SK-N-SH (cell line): ENCODE data around the gene RPH3AL. TPM values are rescaled to one million over a fixed set of nuclear protein-coding genes. Genes with fewer than 3 reads are reported as not detected.
"Not testable (repeated sequence)": the region's sequence is repeated elsewhere in the genome, so short reads cannot be mapped to it uniquely, and the experiment has no call there.

Experiments used
- CTCF ChIA-PET: fragments of 300-600, 350-600 bp; formaldehyde crosslinking; extraction: SDS; loops from one replicate; lab custom pipeline; 2021; lab: Yijun Ruan, JAX
- POLR2A ChIA-PET: fragments of 350-600 bp; sonication (Branson Sonifier 250); formaldehyde crosslinking; extraction: SDS; loops from one replicate; lab custom pipeline; 2020; ENCODE audit warnings: antibody characterized with exemption, inconsistent platforms; lab: Yijun Ruan, JAX
- DNase-seq: peaks from one replicate; pipeline ENCODE4 v3.0.0; 2012
- H2AFZ ChIP-seq: fragments of 200-600 bp; sonication (generic); 2 replicates; pipeline ENCODE4 v1.8.1; 2016; ENCODE audit warnings: antibody characterized with exemption, mild to moderate bottlenecking, low read depth
- H3F3A ChIP-seq: fragments of 200-600 bp; sonication (generic); replicated peaks from 2 replicates; pipeline ENCODE3; 2016; ENCODE audit warnings: antibody characterized with exemption, mild to moderate bottlenecking; ENCODE audit not compliant: insufficient read depth
- H3K27ac ChIP-seq, 2 experiments: fragments of 200-500 bp in 1 of 2; fragments of 200-600 bp in 1 of 2; sonication (Bioruptor generic) in 1 of 2; sonication (generic), shearing (Covaris generic) in 1 of 2; 2 replicates each; pipeline versions ENCODE4 v1.5.1 to v1.6.1; 2014 to 2016; ENCODE audit warnings: low read depth in 2 of 2, inconsistent platforms in 1 of 2, low read length in 1 of 2, mild to moderate bottlenecking in 1 of 2, mixed read lengths in 1 of 2
- H3K27me3 ChIP-seq: fragments of 200-600 bp; sonication (generic), shearing (Covaris generic); 2 replicates; pipeline ENCODE4 v1.6.1; 2016; ENCODE audit warnings: mixed run types; ENCODE audit not compliant: insufficient read depth
- H3K36me3 ChIP-seq, 2 experiments: fragments of 200-500 bp in 1 of 2; fragments of 200-600 bp in 1 of 2; sonication (Bioruptor generic) in 1 of 2; sonication (generic) in 1 of 2; replicated peaks in 1 of 2; 2 replicates each; pipeline versions ENCODE3 to v1.5.1; 2014 to 2016; ENCODE audit warnings: low read length in 1 of 2, mild to moderate bottlenecking in 1 of 2; ENCODE audit not compliant: insufficient read depth in 2 of 2, control insufficient read depth in 1 of 2
- H3K4me1 ChIP-seq, 2 experiments: fragments of 200-500 bp in 1 of 2; fragments of 200-600 bp in 1 of 2; sonication (Bioruptor generic) in 1 of 2; sonication (generic), shearing (Covaris generic) in 1 of 2; 2 replicates each; pipeline versions ENCODE4 v1.5.1 to v1.6.1; 2014 to 2016; ENCODE audit warnings: low read depth in 1 of 2, low read length in 1 of 2, mixed run types in 1 of 2; ENCODE audit not compliant: insufficient read depth in 2 of 2, control insufficient read depth in 1 of 2
- H3K4me2 ChIP-seq: fragments of 200-600 bp; sonication (generic), shearing (Covaris generic); 2 replicates; pipeline ENCODE4 v1.6.1; 2017; ENCODE audit warnings: mixed run types
- H3K4me3 ChIP-seq, 2 experiments: fragments of 200-500 bp in 1 of 2; fragments of 200-600 bp in 1 of 2; sonication (Bioruptor generic) in 1 of 2; sonication (generic), shearing (Covaris generic) in 1 of 2; 2 replicates each; pipeline versions ENCODE4 v1.5.1 to v1.8.1; 2014 to 2016; ENCODE audit warnings: low read depth in 2 of 2, inconsistent platforms in 1 of 2, low read length in 1 of 2, mild to moderate bottlenecking in 1 of 2, mixed read lengths in 1 of 2, moderate library complexity in 1 of 2
- H3K79me2 ChIP-seq: fragments of 200-600 bp; sonication (generic); 2 replicates; pipeline ENCODE4 v1.8.1; 2017; ENCODE audit warnings: mild to moderate bottlenecking; ENCODE audit not compliant: insufficient read depth
- H3K9ac ChIP-seq: fragments of 200-600 bp; sonication (generic); 2 replicates; pipeline ENCODE4 v1.6.1; 2017; ENCODE audit warnings: mixed run types
- H3K9me2 ChIP-seq: fragments of 200-600 bp; sonication (generic); 2 replicates; pipeline ENCODE4 v1.6.1; 2017; ENCODE audit warnings: mixed run types
- H3K9me3 ChIP-seq: fragments of 200-600 bp; sonication (generic); 2 replicates; pipeline ENCODE4 v1.6.1; 2017; ENCODE audit warnings: mixed run types, mild to moderate bottlenecking, moderate library complexity
- H4K20me1 ChIP-seq: fragments of 200-600 bp; sonication (generic); 2 replicates; pipeline ENCODE4 v1.6.1; 2017; ENCODE audit warnings: mild to moderate bottlenecking, mixed run types; ENCODE audit not compliant: insufficient read depth
- CHD2 ChIP-seq: fragments of 150-350 bp; IDR thresholded peaks from 2 replicates; pipeline ENCODE4 v1.6.1; 2018; ENCODE audit warnings: low read length; ENCODE audit not compliant: partially characterized antibody
- CTCF ChIP-seq: fragments of 200-600 bp; sonication (generic); IDR thresholded peaks from 2 replicates; pipeline ENCODE4 v1.6.1; 2017; ENCODE audit warnings: antibody characterized with exemption, mild to moderate bottlenecking, moderate library complexity
- EP300 ChIP-seq, 2 experiments: IDR thresholded peaks; 2 replicates each; pipeline versions ENCODE4 v1.4.0 to v1.6.1; 2012; ENCODE audit warnings: borderline replicate concordance in 1 of 2, low read depth in 1 of 2, low read length in 1 of 2
- EZH2phosphoT487 ChIP-seq: fragments of 200-600 bp; sonication (generic); IDR thresholded peaks from 2 replicates; pipeline ENCODE4 v1.6.1; 2017; ENCODE audit warnings: low read depth, mixed run types, mild to moderate bottlenecking, antibody characterized with exemption, moderate library complexity, borderline replicate concordance
- FOXJ3 ChIP-seq: sonication (generic); formaldehyde crosslinking; IDR thresholded peaks from 2 replicates; pipeline ENCODE4 v1.5.1; 2020; ENCODE audit warnings: mild to moderate bottlenecking, missing genetic modification reagents
- GATA2 ChIP-seq: sonication (generic); formaldehyde crosslinking; IDR thresholded peaks from 2 replicates; pipeline ENCODE4 v1.5.0; 2020; ENCODE audit warnings: mild to moderate bottlenecking, missing genetic modification reagents
- IRF3 ChIP-seq: fragments of 150-350 bp; IDR thresholded peaks from 2 replicates; pipeline ENCODE4 v1.6.1; 2016; ENCODE audit warnings: mild to moderate bottlenecking, low read depth, low read length
- JUND ChIP-seq: IDR thresholded peaks from 2 replicates; pipeline ENCODE4 v1.4.0; 2012
- PBX3 ChIP-seq: IDR thresholded peaks from 2 replicates; pipeline ENCODE4; 2012
- RCOR1 ChIP-seq: fragments of 150-350 bp; IDR thresholded peaks from 2 replicates; pipeline ENCODE4 v1.6.1; 2017; ENCODE audit warnings: antibody characterized with exemption, low read length
- REST ChIP-seq: IDR thresholded peaks from 2 replicates; pipeline ENCODE4 v1.6.1; 2012; ENCODE audit warnings: mild to moderate bottlenecking, low read depth, low read length, moderate library complexity
- SIN3A ChIP-seq: IDR thresholded peaks from 2 replicates; pipeline ENCODE4 v1.6.1; 2012; ENCODE audit warnings: low read depth, mild to moderate bottlenecking, low read length, moderate library complexity, borderline replicate concordance
- TAF1 ChIP-seq: IDR thresholded peaks from 2 replicates; pipeline ENCODE4 v1.6.1; 2012; ENCODE audit warnings: low read depth, mild to moderate bottlenecking, low read length, moderate library complexity, borderline replicate concordance
- TCF12 ChIP-seq: IDR thresholded peaks from 2 replicates; pipeline ENCODE4 v1.4.0; 2012
- USF1 ChIP-seq: IDR thresholded peaks from 2 replicates; pipeline ENCODE4 v1.4.0; 2012; ENCODE audit warnings: low read depth, borderline replicate concordance
- ZBTB33 ChIP-seq: IDR thresholded peaks from 2 replicates; pipeline ENCODE4 v1.4.0; 2012; ENCODE audit warnings: low read depth, borderline replicate concordance
- WGBS: methylation state at CpG from one replicate; pipeline ENCODE4 v1.1.6; 2017; ENCODE audit warnings: low lambda C conversion rate; 5-methylcytosine and 5-hydroxymethylcytosine counted together
- polyA plus RNA-seq, 3 experiments: library from polyadenylated mRNA; depleted of rRNA; stranded (reverse); fragments of >200 nt; gene quantifications; 2 replicates each; pipeline ENCODE4 v1.2.3, GENCODE V29; 2012

RPH3AL gene
- polyA plus RNA-seq, 1 of the 3 experiments (the other 2 are of a cell fraction), result 2.9 TPM

- Histone ChIP-seq H3K4me1 (no peaks in the 10 kb centered on the region; a peak in 1 of 4 replicates), H3K4me2 (no peak overlapping the region), H3K9me2 (no peaks in the 10 kb centered on the region), H3K4me3 (no peak overlapping the region), H3K27me3 (no peaks in the 10 kb centered on the region), H3K36me3 (no peaks in the 10 kb centered on the region), H3K79me2 (no peaks in the 10 kb centered on the region), H3K27ac (no peak overlapping the region), H3F3A (peaks cover 3% of the 10 kb centered on the region), H4K20me1 (no peaks in the 10 kb centered on the region), H2AFZ (no peak overlapping the region), H3K9me3 (no peaks in the 10 kb centered on the region), H3K9ac (no peak overlapping the region)
- ChIA-PET POLR2A (no interaction called here), CTCF (interaction anchor here (2.2 kb wide), 1 partner anchor 123 kb away, joined by 4 read pairs; no protein-coding TSS in a partner anchor)
- TF ChIP-seq EZH2phosphoT487, result no peak
- TF ChIP-seq ZBTB33, result no peak
- TF ChIP-seq REST, result no peak
- TF ChIP-seq EP300 (IDR thresholded peaks at IDR 0.05; ENCODE audit: borderline replicate concordance in 1 of 2, low read depth in 1 of 2, low read length in 1 of 2), result no peak
- TF ChIP-seq SIN3A, result no peak
- no peak for TF ChIP-seq TAF1
- TF ChIP-seq RCOR1, result no peak
- TF ChIP-seq GATA2 (CRISPR knock-in tag), result no peak
- TF ChIP-seq CHD2, result no peak
- TF ChIP-seq JUND, result no peak
- no peak for TF ChIP-seq FOXJ3
- no peak for TF ChIP-seq CTCF
- TF ChIP-seq PBX3, result no peak
- TF ChIP-seq USF1, result no peak
- TF ChIP-seq IRF3, result no peak
- no peak for TF ChIP-seq TCF12
- no peak for DNase-seq
- 80% methylated on average over 28 of the region's 28 CpGs for WGBS
These were observed 78.4 kb downstream of the RPH3AL start for GRCh38 chr17:273981-274832.

GRCh38 chr17:272856-273255, 79.8 kb downstream of the RPH3AL start:
- H4K20me1 ChIP-seq, H3F3A ChIP-seq, H3K4me2 ChIP-seq, H3K9me3 ChIP-seq, POLR2A ChIA-PET, DNase-seq, H2AFZ ChIP-seq, H3K4me3 ChIP-seq, H3K27me3 ChIP-seq, H3K4me1 ChIP-seq, H3K9me2 ChIP-seq, H3K79me2 ChIP-seq, H3K9ac ChIP-seq, H3K36me3 ChIP-seq, CTCF ChIA-PET, H3K27ac ChIP-seq: not testable (repeated sequence)
- WGBS, result 73% methylated on average over 17 of the region's 26 CpGs
